GM20000 (cell line): ENCODE data around the gene BNC2.
"Not testable (repeated sequence)": the region's sequence is repeated elsewhere in the genome, so short reads cannot be mapped to it uniquely, and the experiment has no call there.

Source experiments
- DNase-seq: peaks from one replicate; pipeline ENCODE4 v3.0.0; 2012; ENCODE audit warnings: low spot score
- TF ChIP-seq, protein P1 (sequence below): IDR thresholded peaks from 2 replicates; pipeline ENCODE4 v1.5.1; 2012; ENCODE audit warnings: mild to moderate bottlenecking, control low read depth; ENCODE audit errors: extremely low read depth, missing control alignments

BNC2 gene

DNA sequence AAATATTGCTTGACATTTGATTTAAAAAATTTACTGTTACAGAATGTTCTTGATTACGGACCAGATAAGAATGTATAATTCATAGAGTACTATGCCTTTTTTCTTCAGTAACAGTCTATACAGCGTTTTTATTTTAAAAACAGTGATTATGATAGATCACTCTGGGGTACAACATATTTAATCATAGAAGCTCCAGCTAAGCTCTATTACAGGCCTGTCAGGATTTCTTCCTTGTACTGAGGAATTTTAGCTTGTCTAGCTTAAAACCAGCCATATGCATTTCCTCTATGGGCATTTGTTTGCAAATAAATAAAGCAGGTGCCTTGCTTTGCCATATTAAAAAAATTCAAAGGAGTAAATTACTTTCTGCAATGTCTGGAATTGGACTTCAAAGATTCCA, 423.8 kb downstream of the BNC2 start:
- DNase-seq = no peak
- TF ChIP-seq, protein P1, sequence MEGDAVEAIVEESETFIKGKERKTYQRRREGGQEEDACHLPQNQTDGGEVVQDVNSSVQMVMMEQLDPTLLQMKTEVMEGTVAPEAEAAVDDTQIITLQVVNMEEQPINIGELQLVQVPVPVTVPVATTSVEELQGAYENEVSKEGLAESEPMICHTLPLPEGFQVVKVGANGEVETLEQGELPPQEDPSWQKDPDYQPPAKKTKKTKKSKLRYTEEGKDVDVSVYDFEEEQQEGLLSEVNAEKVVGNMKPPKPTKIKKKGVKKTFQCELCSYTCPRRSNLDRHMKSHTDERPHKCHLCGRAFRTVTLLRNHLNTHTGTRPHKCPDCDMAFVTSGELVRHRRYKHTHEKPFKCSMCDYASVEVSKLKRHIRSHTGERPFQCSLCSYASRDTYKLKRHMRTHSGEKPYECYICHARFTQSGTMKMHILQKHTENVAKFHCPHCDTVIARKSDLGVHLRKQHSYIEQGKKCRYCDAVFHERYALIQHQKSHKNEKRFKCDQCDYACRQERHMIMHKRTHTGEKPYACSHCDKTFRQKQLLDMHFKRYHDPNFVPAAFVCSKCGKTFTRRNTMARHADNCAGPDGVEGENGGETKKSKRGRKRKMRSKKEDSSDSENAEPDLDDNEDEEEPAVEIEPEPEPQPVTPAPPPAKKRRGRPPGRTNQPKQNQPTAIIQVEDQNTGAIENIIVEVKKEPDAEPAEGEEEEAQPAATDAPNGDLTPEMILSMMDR = no peak

DNA sequence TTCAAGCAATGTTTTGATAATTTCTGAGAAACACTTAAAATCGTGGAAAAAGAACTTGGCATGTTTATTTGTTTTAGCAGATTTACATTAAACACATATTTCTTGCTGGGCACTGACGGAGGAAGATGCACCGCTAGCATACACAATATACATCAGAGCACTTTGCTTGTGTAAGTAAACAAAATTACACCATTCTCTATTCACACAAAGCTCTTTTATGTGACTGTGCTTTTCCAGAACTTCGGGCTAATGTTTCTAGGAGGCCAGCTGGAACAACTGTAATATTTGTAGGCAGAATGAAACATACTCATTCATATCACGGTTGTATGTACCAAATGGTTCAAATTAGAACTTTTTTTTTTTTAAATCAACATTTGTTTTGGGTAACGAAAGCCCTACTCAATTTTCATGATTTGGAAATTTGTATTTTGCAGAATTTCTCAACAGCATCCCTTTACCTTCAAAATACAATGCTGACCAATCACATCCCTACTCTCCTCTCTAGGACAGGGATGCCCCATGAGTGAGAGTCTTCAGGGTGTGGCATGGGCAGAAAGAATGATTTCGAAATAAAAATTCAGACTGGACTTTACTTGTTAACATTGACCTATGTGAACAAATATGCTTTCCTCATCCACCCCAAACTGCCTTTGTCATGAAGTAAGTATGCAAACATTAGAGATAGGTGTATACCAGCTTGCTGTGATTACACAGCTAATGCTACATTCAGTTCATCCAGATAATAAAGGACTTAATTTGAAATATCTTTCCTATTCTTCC, 425.1 kb downstream of the BNC2 start:
- no peak for DNase-seq
- TF ChIP-seq, protein P1 = no peak

DNA sequence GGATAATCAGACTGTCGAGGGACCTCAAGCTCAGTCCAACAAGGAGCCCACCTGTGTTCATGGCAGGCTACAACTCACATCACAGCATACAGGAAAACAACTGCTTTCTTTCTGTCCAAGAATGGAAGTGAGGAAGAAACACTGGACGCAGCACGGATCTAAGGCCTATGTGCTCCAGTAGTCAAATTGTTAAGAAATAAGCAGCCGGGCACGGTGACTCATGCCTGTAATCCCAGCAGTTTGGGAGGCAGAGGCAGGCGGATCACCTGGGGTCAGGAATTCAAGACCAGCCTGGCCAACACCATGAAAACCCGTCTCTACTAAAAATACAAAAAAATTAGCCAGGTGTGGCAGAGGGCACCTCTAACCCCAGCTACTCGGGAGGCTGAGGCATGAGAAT, 427.8 kb downstream of the BNC2 start:
- no peak for DNase-seq
- TF ChIP-seq, protein P1 = no peak

DNA sequence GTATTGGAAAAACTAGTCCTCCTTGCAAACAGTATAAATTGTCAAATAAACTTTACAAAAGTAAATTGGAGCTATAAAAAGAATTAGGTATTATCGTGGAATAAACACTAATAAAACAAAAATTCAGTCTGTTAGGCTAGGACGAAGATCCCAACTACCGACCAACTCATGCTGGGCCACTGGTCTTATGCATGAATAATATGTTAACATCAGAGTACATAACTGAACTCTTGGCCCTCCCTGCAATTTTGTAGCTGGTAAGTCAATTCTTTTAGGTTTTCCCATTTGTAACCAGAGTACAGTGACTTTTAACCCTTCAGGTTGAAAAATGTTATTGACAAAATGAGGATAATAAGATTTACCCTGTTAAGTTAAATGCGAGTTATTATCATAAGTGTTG, 428.7 kb downstream of the BNC2 start:
- DNase-seq = no peak
- TF ChIP-seq, protein P1 = no peak

DNA sequence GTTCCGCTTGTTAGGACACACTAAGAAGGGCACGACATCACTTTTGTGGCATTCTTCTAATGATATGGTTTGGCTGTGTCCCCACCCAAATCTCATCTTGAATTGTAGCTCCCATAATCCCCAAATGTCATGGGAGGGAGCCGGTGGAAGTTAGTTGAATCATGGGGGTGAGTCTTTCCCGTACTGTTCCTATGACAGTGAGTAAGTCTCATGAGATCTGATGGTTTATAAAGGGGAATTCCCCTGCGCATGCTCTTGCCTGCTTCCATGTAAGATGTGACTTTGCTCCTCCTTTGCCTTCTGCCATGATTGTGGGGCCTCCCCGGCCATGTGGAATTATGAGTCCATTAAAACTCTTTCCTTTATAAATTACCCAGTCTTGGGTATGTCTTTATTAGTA, 431.6 kb downstream of the BNC2 start:
- not testable (repeated sequence) for DNase-seq

DNA sequence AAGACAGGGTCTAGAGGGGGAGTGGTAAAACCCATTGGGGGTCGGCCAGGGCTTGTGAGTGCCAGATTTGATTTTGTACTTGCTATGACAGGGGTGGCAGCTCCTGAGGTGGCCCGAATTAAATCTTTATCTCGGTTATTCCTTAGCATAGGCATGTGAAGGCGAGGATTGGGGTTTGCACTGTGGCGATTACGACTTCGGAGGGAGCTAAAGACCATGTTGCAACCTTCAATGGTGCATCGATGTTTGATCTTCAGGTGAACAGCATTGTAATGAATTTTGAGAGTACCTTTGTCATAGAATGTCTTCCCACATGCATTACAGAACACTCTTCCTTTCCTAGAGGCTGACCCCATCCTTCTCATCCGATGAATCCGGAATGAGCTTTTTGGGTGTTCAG, 433.9 kb downstream of the BNC2 start:
- no peak for DNase-seq
- TF ChIP-seq, protein P1 = no peak

DNA sequence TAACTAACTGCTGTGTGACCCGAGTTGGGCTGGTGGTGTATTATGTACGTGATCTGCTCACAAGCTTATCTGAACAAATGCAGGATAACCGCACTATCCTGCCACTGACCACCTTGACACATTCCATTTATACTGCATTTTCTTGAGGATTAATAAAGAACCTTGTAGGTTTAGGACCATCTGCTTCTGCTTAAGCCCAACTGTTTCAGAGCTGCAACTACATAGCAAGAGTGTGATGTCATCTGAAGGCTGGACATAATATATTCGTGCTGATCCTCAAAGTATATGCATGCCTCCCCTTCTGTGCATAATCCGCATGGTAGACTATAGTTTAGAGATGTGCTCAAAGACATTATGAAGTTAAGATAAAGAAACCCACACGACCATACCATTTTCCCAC, 435.9 kb downstream of the BNC2 start:
- TF ChIP-seq, protein P1 = no peak
- no peak for DNase-seq

DNA sequence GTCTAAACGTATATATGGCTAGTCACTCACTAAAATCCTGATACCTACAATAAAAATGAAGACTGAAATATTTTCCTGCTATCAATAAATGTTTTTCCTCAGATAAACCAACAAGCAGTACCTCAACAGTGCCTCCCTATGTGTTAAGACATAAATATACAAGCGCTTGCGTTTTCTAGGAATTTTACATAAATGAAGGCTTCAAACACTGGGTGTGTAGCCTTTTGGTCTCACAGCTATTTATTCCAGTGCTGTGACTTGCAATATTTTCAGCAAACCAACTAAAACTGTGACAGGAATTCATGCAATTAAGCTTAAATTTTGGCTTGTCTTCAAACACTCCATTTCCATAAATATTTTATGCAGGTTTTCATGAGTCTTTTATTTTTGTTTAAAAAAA, 437.0 kb downstream of the BNC2 start:
- no peak for DNase-seq
- TF ChIP-seq, protein P1 = no peak
